UCSD-AML1 (cell line): ENCODE data around the gene SLC6A4.
"Not testable (repeated sequence)": the region's sequence is repeated elsewhere in the genome, so short reads cannot be mapped to it uniquely, and the experiment has no call there.

ENCODE experiments used
- DNase-seq: peaks from one replicate; lab custom pipeline; 2025; ENCODE audit not compliant: unreplicated experiment; lab: John Stamatoyannopoulos, UW

The SLC6A4 gene

DNA sequence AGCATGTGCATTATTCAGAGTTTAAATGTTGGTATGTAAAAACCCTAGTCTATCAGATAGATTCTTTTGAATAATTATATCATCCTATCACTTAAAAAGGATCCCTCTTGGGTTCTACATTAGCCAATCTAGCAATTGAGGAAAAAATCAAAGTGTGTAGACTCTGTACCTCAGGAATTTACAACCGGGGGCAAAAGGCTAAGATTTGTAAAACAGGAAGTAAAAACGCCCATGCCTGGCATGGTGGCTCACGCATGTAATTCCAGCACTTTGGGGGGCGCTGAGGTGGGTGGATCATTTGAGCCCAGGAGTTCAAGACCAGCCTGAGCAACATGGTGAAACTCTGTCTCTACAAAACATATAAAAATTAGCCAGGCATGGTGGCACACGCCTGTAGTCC, 58.6 kb downstream of the SLC6A4 start:
- DNase-seq, result no peak

- DNase-seq, result no peak
Observed at GRCh38 chr17:30174556-30174955, 60.9 kb downstream of the SLC6A4 start.

DNA sequence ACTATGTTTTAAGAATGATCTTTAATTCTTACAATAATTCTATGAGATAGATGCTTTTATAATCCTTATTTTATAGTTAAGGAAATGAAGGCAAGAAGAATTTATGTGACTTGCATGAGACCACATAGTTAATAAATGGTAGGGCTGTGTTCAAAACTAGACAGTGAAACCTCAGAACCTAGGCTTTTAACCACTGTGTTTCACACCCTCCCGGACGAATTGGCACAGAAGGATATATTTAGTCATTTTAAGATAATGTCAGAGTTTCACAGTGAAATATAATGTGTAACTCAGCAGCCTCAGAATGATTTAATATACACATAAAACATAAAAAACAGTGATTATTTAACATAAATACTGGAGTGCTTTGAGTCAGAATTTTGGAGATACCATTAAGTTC, 61.8 kb downstream of the SLC6A4 start:
- DNase-seq, result no peak

GRCh38 chr17:30172560-30172959, 62.9 kb downstream of the SLC6A4 start:
- no peak for DNase-seq

DNA sequence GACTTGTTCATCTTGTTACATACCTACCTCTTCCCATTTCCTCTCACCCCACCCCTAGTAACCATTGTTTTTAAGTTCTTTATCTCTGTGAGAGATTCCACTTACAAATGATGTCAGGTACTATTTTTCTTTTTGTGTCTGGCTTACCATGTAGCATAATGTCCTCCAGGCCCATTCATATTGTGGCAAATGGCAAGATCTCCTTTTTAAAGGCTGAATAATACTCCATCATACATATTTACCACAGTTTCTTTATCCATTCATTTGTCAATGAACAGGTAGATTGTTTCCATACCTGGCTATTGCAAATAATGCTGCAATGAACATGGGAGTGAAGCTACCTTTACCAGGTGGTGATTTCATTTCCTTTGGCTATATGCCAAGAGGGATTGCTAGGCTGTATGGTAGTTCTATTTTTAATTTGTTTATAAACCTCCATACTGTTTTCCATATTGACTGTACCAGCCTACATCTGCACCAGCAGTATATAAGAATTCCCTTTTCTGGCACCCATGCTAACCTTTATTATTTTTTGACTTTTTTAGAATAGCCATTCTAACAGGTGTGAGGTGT, 65.0 kb downstream of the SLC6A4 start:
- DNase-seq, result no peak

- DNase-seq, result no peak
Observed at GRCh38 chr17:30165960-30166359, 69.5 kb downstream of the SLC6A4 start.

DNA sequence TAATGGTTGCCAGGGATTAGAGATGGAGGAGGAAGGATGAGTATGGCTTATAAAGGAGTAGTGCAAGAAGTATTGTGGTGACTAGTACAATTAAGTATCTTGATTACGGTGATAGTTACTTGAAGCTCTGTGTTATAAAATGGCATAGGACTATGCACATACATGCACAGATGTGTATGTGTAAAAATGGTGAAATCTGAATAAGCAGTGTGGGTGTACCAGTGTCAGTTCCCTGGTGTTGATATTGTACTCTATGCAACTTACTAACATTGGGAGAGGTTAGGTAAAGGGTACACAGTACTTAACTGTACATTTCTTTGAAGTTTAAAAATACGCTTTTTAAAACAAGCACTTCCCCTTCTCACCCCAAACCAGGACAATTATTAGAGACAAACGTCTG, 70.3 kb downstream of the SLC6A4 start:
- no peak for DNase-seq

- DNase-seq, result no peak
Observed at GRCh38 chr17:30164531-30164930, 71.0 kb downstream of the SLC6A4 start.

- DNase-seq, result no peak
Observed at GRCh38 chr17:30161601-30162000, 73.9 kb downstream of the SLC6A4 start.

DNA sequence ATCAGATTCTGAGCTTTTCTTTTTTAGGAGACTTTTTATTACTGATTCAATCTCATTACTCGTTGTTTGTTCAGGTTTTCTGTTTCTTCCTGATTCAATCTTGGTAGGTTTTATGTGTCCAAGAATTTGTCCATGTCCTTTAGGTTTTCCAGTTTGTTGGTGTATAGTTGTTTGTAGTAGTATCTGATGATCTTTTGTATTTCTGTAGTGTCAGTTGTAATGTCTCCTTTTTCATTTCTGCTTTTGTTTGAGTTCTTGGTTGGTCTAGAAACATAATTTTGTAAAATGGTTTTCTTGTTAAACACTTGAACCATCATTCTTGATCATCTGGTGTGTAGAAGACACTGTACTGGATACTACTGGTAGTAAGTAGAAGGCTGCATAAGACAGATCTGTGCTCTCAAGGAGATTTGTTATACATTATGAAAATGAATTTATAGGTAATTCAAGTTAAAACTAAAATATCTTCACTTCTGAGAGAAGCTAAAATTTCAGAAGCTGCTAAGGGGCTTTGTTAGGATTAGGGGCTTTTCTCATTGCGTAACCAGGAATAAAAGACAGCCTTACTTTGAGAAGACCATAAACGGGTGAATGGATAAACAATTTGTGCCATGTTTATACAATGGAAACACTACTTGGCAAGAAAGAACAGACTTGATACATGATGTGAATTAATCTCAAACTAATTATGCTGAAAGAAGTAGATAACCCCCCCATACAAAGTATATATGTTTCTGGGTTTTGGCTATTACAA, 74.9 kb downstream of the SLC6A4 start:
- no peak for DNase-seq

GRCh38 chr17:30158896-30159625, 76.4 kb downstream of the SLC6A4 start:
- no peak for DNase-seq

- no peak for DNase-seq
Observed at GRCh38 chr17:30155389-30155788, 80.1 kb downstream of the SLC6A4 start.

DNA sequence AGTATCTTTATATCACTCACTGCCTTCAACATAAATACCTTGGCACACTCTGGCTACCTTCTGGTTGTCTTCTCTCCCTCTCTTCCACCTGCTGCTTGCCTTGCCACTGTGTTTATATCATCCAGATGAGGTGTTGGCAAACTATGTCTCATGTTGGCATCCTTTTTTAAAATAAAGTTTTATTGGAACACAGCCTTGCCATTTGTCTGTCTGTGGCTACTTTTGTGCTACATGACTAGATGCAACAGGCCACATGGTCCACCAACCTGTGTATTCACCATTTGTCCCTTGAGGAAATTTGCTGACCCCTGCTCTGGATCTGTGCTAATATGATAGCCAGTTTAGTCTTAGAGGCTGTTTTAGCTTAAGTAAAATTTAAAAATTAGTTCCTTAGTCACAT, 82.0 kb downstream of the SLC6A4 start:
- DNase-seq, result no peak

DNA sequence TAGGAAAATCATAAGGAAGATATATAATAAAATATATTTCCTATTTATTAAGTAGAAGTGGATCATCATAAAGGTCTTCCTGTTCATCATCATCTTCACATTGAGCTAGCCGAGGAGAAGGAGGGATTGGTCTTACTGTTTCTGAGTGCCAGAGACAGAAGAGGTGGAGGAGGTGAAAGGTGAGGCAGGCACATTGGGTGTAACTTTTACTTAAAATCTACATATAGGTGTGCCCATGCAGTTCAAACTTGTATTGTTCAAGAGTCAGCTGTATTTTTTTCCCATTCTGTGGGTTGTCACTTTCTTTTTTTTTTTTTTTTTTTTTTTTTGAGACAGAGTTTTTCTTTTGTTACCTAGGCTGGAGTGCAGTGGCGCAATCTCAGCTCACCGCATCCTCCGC, 84.0 kb downstream of the SLC6A4 start:
- DNase-seq, result no peak

DNA sequence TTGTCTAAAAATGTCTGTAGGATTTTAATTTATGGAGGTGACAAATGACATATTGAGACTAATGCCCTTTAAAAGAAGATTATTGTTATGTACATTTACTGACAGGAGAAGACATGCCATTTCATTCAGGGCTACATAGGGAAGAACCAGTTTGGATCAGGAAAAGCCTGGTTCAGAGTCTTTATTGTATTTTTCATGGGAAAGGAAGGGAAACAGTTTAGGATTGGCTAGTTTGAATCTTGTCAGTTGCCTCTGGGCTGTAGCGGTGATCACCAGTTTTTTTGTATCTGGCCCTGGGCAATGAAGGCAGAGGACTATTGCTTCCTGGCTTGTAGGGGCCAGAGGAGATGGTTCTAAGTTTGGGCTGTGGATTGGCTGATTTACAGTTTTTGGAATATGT, 87.1 kb downstream of the SLC6A4 start:
- DNase-seq, result no peak

DNA sequence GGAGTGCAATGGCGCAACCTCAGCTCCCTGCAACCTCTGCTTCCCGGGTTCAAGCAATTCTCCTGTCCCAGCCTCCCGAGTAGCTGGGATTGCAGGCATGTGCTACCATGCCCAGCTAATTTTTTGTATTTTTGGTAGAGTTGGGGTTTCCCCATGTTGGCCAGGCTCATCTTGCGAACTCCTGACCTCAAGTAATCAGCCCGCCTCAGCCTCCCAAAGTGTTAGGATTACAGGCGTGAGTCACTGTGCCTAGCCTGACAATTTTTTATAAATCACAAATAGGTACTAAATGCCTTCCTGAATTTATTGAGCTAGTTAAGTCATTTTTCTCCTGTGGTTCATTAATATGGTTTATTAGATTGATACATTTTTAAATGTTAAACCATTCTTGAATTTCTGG, 87.6 kb downstream of the SLC6A4 start:
- not testable (repeated sequence) for DNase-seq
